Activated T-cell treated with anti-CD3 and anti-CD28 coated beads, Interleukin-2, amount 50 U/mL, for 24 hours (primary cell): Measurements from ENCODE around the gene NGF.

Experiments
- DNase-seq: peaks from one replicate; pipeline ENCODE4 v3.0.0-alpha.2; 2020
- H3K27ac Mint-ChIP-seq: 2 replicates; pipeline ENCODE4 v1.8.0; 2020; ENCODE audit warnings: mild to moderate bottlenecking, mixed read lengths
- H3K27me3 Mint-ChIP-seq: 2 replicates; pipeline ENCODE4 v1.8.0; 2020; ENCODE audit warnings: mixed read lengths
- H3K36me3 Mint-ChIP-seq: 2 replicates; pipeline ENCODE4 v1.8.0; 2020; ENCODE audit warnings: low read depth, mixed read lengths
- H3K4me1 Mint-ChIP-seq: 2 replicates; pipeline ENCODE4 v1.8.0; 2020; ENCODE audit warnings: low read depth, mixed read lengths
- H3K4me3 Mint-ChIP-seq: 2 replicates; pipeline ENCODE4 v1.8.0; 2020; ENCODE audit warnings: mild to moderate bottlenecking, moderate library complexity, mixed read lengths
- H3K9me3 Mint-ChIP-seq: 2 replicates; pipeline ENCODE4 v1.8.0; 2020; ENCODE audit warnings: mixed read lengths

The NGF gene

GRCh38 chr1:115308969-115309368 lies 29.1 kb downstream of the NGF start:
- Mint-ChIP-seq H3K36me3 (no peaks in the 10 kb centered on the region), H3K27ac (no peak overlapping the region), H3K27me3 (peaks cover 19% of the 10 kb centered on the region), H3K4me3 (no peak overlapping the region), H3K4me1 (no peaks in the 10 kb centered on the region), H3K9me3 (no peaks in the 10 kb centered on the region)
- DNase-seq, result no peak

GRCh38 chr1:115307661-115308060 lies 30.4 kb downstream of the NGF start:
- Mint-ChIP-seq H3K4me1 (no peaks in the 10 kb centered on the region), H3K4me3 (no peak overlapping the region), H3K27me3 (peaks cover 24% of the 10 kb centered on the region), H3K9me3 (no peaks in the 10 kb centered on the region), H3K36me3 (no peaks in the 10 kb centered on the region), H3K27ac (no peak overlapping the region)
- DNase-seq, result no peak

- Mint-ChIP-seq H3K4me1 (no peaks in the 10 kb centered on the region), H3K27ac (no peak overlapping the region), H3K27me3 (peaks cover 26% of the 10 kb centered on the region), H3K9me3 (no peaks in the 10 kb centered on the region), H3K4me3 (no peak overlapping the region), H3K36me3 (no peaks in the 10 kb centered on the region)
- DNase-seq, result no peak
Measured at GRCh38 chr1:115306146-115306545, 31.9 kb downstream of the NGF start.

DNA sequence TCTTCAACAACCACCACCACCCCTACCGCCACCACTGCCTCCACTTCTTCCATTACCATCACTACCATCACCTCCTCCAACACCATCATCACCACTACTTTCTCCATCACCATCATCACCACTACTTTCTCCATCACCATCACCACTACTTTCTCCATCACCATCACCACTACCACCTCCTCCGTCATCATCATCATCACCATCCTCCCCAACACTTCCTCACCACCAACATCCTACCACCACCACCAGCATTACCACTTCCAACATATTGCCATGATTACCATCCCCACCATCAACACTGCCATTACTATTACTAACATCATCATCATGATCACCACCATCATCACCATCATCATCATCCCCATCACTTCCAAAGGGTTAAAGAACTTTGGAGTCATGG lies 34.7 kb downstream of the NGF start:
- no peaks in the 10 kb centered on the region for H3K36me3 Mint-ChIP-seq
- H3K27me3 Mint-ChIP-seq, result peaks cover 37% of the 10 kb centered on the region
- DNase-seq, result no peak
- H3K4me3 Mint-ChIP-seq, result no peak overlapping the region
- H3K9me3 Mint-ChIP-seq, result no peaks in the 10 kb centered on the region
- H3K4me1 Mint-ChIP-seq, result no peaks in the 10 kb centered on the region
- no peak overlapping the region for H3K27ac Mint-ChIP-seq

GRCh38 chr1:115302390-115302961 lies 35.6 kb downstream of the NGF start:
- no peaks in the 10 kb centered on the region for H3K4me1 Mint-ChIP-seq
- no peak overlapping the region for H3K4me3 Mint-ChIP-seq
- H3K36me3 Mint-ChIP-seq, result no peaks in the 10 kb centered on the region
- peaks cover 42% of the 10 kb centered on the region for H3K27me3 Mint-ChIP-seq
- H3K9me3 Mint-ChIP-seq, result no peaks in the 10 kb centered on the region
- no peak for DNase-seq
- H3K27ac Mint-ChIP-seq, result no peak overlapping the region

DNA sequence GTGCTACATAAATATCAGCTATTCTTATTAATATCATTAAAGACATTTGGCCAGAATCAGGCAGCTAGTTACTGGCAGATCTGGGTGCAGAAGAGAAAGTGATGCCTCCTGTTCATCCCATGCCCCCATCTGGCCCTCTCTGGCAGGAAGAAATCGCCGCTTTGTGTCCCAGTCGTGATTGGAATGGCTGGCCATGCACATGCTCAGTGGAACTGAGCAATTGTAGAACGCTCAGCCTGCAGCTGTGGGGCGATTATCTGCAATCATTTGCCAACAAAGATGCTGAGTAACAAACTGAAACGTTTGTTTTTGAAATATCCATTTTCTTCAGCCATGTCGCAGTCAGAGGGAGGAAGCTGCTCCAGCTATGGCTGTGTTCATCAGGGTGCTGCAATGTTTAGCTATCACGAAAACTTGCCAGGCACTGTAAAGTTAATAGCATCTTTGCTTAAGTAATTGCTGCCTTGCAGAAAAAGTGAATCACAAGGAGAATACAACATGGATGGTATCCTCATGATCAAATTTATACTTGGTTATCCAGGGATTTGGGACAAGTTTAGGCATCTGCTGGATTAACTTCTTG lies 36.5 kb downstream of the NGF start:
- Mint-ChIP-seq H3K9me3 (no peaks in the 10 kb centered on the region), H3K4me1 (no peaks in the 10 kb centered on the region), H3K27ac (no peak overlapping the region), H3K4me3 (no peak overlapping the region), H3K36me3 (no peaks in the 10 kb centered on the region), H3K27me3 (peaks cover 44% of the 10 kb centered on the region)
- DNase-seq, result no peak

DNA sequence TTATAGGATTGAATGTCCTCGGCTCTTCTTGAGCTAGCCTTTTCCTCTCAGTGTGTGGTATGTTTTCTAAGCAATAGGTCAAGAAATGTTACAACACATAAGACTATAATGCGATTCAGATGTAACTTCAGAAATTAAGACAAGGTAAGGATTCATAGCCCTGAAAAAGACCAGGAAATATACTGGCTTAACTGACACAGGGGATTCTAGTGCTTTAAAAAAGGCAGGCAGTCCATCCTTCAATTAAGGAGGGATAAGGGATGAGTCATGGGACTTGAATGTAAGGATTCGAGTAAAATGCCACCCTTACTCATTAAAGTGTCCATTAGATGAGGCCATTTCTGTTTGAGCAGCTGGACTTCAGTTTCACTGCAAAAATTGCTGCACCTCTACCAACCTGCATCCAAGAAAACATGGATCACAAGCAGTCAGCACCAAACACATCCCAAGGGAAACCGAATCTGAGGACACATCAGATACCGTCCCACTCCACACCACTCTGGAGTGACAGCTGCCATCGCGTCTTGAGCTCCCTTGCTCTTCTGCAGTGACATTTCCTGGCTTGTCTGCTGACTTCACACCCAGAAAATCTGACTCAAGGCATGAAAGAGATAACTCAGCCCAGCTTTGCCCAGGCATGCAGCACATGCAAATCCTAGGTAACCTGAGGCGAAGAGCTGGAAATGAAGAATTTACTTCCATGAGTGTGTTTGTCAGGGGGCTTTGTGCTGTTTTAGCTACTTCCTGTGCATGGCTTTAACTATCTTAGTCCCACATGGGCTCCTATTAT lies 37.8 kb downstream of the NGF start:
- Mint-ChIP-seq H3K27ac (no peak overlapping the region), H3K36me3 (no peaks in the 10 kb centered on the region), H3K27me3 (peaks cover 48% of the 10 kb centered on the region), H3K4me1 (no peaks in the 10 kb centered on the region), H3K4me3 (no peak overlapping the region), H3K9me3 (no peaks in the 10 kb centered on the region)
- DNase-seq, result no peak

GRCh38 chr1:115299266-115299665 lies 38.8 kb downstream of the NGF start:
- Mint-ChIP-seq H3K4me1 (no peaks in the 10 kb centered on the region), H3K27ac (no peak overlapping the region), H3K27me3 (peaks cover 54% of the 10 kb centered on the region), H3K4me3 (no peak overlapping the region), H3K36me3 (no peaks in the 10 kb centered on the region), H3K9me3 (no peaks in the 10 kb centered on the region)
- no peak for DNase-seq

DNA sequence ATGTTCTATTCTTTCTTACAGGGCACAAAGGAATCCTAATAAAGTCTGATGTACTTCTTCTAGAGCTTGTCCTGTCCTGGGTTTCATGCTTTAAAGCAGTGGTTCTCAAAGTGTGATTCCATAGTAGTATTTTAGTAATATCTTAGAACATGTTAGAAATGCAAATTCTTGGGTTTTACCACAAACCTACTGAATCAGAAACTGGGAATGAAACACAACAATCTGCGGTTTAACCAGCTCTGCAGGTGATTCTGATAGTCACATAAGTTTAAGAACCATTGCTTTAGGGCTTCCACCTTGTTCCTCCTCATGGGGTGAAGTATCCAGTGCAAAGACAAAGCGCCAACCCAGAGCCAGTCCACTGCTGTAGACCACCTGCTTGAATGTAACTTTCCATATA lies 41.1 kb downstream of the NGF start:
- Mint-ChIP-seq H3K27me3 (peaks cover 60% of the 10 kb centered on the region), H3K4me3 (no peak overlapping the region), H3K36me3 (no peaks in the 10 kb centered on the region), H3K9me3 (no peaks in the 10 kb centered on the region), H3K27ac (no peak overlapping the region), H3K4me1 (no peaks in the 10 kb centered on the region)
- no peak for DNase-seq

DNA sequence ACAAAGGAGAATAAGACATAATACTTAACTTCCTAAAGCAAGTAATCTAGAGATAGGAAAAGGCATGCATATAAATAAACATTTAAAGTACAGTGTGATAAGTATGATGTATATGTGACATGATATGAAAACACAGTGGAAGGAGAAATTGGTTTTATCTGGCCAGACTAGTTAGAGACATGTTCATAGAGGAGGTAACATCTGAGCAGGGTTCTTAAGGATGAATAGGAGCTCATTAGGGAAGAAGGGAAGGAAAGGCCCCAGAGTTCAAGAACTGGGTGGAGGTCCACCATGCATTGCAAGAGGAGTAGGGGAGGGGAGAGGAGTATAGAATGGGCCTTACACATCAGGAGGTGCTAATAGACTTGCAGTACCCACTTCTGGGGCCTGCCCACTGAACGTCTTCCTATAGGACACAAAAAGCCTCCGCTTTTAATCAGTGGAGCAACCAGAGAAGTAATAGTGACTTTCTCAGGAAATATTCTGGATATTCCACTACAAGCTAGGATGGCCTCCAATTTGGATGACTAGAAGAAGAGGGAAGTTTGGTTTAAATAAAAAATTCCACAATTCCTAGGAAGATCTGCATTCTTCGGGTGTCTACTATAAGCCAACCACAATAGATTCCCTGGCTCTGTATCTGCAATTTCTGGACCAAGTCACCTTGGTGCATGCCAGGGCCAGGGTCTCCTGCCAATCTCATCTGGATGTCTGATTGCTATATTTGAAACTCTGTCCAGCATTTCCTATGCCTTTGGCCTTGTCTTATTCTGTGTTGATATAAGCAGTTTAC lies 41.9 kb downstream of the NGF start:
- Mint-ChIP-seq H3K27me3 (peaks cover 66% of the 10 kb centered on the region), H3K4me3 (no peak overlapping the region), H3K36me3 (no peaks in the 10 kb centered on the region), H3K9me3 (no peaks in the 10 kb centered on the region), H3K27ac (no peak overlapping the region), H3K4me1 (no peaks in the 10 kb centered on the region)
- DNase-seq, result no peak

DNA sequence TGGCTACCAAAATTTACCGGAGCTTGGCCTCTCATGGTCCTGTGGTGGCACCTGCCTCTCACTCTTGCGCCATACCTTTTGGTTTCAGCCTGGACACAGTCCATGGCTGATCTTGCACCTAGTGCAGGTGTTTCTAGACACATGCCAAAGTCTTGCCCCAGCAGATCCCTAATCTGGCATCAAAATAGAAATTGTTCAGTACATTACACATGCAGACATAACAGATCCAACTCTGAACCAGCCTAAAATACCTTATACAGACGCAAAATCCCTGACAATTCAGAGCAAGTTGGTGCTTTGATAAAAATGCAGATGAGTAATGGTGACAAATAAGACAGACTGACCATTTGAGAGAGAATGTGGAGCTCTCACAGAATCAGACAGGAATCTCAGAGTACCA lies 44.1 kb downstream of the NGF start:
- Mint-ChIP-seq H3K27ac (no peak overlapping the region), H3K4me3 (no peak overlapping the region), H3K36me3 (no peaks in the 10 kb centered on the region), H3K4me1 (no peaks in the 10 kb centered on the region), H3K9me3 (no peaks in the 10 kb centered on the region), H3K27me3 (peaks cover 59% of the 10 kb centered on the region)
- DNase-seq, result no peak

DNA sequence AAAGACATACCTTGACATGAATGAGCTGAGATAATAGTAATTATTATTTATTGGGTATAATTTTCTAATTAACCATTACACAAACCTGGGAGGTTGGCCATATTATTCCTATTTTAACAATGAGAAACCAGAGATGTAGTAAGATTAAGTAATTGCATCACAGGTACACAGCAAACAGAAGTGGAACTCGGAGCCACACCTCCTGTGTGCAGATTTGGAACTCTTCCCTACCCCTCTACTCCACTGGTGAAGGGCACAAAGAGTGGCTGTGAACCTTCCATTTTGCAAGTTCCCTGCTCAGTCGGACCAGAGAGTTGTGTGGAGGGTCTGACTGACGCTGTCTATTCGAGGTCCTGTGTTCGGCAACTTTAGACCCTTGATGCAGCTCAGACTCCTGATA lies 45.0 kb downstream of the NGF start:
- Mint-ChIP-seq H3K4me3 (no peak overlapping the region), H3K9me3 (no peaks in the 10 kb centered on the region), H3K27me3 (peaks cover 55% of the 10 kb centered on the region), H3K36me3 (no peaks in the 10 kb centered on the region), H3K27ac (no peak overlapping the region), H3K4me1 (no peaks in the 10 kb centered on the region)
- no peak for DNase-seq

DNA sequence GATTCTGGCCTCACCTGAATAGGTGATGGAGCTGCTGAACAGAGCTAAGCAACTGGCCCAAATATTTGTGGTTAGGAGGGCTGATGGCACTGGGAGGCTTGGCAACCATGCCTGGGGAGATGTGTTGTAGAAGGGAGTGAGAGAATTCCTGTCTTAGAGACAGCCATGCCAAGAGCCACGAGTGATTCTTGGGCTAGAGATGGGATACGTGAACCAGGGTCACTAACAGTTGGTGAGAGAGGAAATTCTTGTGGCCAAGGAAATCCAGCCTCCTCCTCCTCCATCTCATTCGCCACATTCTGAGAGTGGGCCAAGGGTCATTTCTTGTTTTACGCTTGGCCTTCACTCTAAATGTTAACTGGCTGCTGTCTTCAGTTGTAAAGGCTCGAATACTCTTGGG lies 46.3 kb downstream of the NGF start:
- H3K36me3 Mint-ChIP-seq, result no peaks in the 10 kb centered on the region
- no peak overlapping the region for H3K27ac Mint-ChIP-seq
- peaks cover 51% of the 10 kb centered on the region for H3K27me3 Mint-ChIP-seq
- DNase-seq, result no peak
- H3K4me3 Mint-ChIP-seq, result no peak overlapping the region
- H3K4me1 Mint-ChIP-seq, result no peaks in the 10 kb centered on the region
- no peaks in the 10 kb centered on the region for H3K9me3 Mint-ChIP-seq

GRCh38 chr1:115289940-115290339 lies 48.1 kb downstream of the NGF start:
- H3K4me1 Mint-ChIP-seq, result no peaks in the 10 kb centered on the region
- no peaks in the 10 kb centered on the region for H3K36me3 Mint-ChIP-seq
- no peaks in the 10 kb centered on the region for H3K9me3 Mint-ChIP-seq
- peaks cover 44% of the 10 kb centered on the region for H3K27me3 Mint-ChIP-seq
- DNase-seq, result no peak
- H3K4me3 Mint-ChIP-seq, result no peak overlapping the region
- H3K27ac Mint-ChIP-seq, result no peak overlapping the region
